Activated CD4-positive, alpha-beta memory T cell treated with anti-CD3 and anti-CD28 coated beads for 36 hours (primary cell): ENCODE results near the gene IQGAP3. TPM values are rescaled to one million over a fixed set of nuclear protein-coding genes. Genes with fewer than 3 reads are reported as not detected.

ENCODE experiments used
- CTCF ChIA-PET: fragments of 350-600 bp; sonication (Branson Sonifier 250); formaldehyde crosslinking; loops from one replicate; lab custom pipeline; 2021; ENCODE audit warnings: antibody characterized with exemption, inconsistent platforms; lab: Charles Lee
- POLR2A ChIA-PET: fragments of 350-600 bp; sonication (Branson Sonifier 250); formaldehyde crosslinking; loops from one replicate; lab custom pipeline; 2021; ENCODE audit warnings: antibody characterized with exemption; lab: Charles Lee
- DNase-seq: peaks from one replicate; pipeline ENCODE4 v3.0.0-alpha.2; 2020
- H3K27ac Mint-ChIP-seq: one replicate; pipeline ENCODE4 v1.8.0; 2021; ENCODE audit warnings: mixed read lengths
- H3K27me3 Mint-ChIP-seq: one replicate; pipeline ENCODE4 v1.8.0; 2021; ENCODE audit warnings: mixed read lengths
- H3K36me3 Mint-ChIP-seq: one replicate; pipeline ENCODE4 v1.8.0; 2021; ENCODE audit warnings: mixed read lengths
- H3K4me1 Mint-ChIP-seq: one replicate; pipeline ENCODE4 v1.8.0; 2021; ENCODE audit warnings: low read depth, mixed read lengths
- H3K4me3 Mint-ChIP-seq: one replicate; pipeline ENCODE4 v1.8.0; 2021; ENCODE audit warnings: mild to moderate bottlenecking, mixed read lengths
- H3K9me3 Mint-ChIP-seq: one replicate; pipeline ENCODE4 v1.8.0; 2021; ENCODE audit warnings: mixed read lengths
- intact Hi-C: fragments of 100-400 bp; cut with micrococcal nuclease; formaldehyde crosslinking; loops from one replicate; pipeline ENCODE4 v1.15.1; 2023
- total RNA-seq, 2 experiments: library from RNA; stranded (reverse); gene quantifications; one replicate each; pipeline ENCODE4 v1.2.3, GENCODE V29; 2021

IQGAP3 gene
- total RNA-seq, 2 experiments from 2014 or later, result 16.9 to 19.3 TPM

- no peak overlapping the region for H3K27ac Mint-ChIP-seq
- no peak for DNase-seq
- no peaks in the 10 kb centered on the region for H3K27me3 Mint-ChIP-seq
- POLR2A ChIA-PET, result interaction anchor here (0.6 kb wide), 1 partner anchor 288 kb away, joined by 3 read pairs; no protein-coding TSS in a partner anchor
- H3K4me1 Mint-ChIP-seq, result no peaks in the 10 kb centered on the region
- intact Hi-C loops, result no loop called here
- peaks cover 1% of the 10 kb centered on the region for H3K36me3 Mint-ChIP-seq
- CTCF ChIA-PET, result interaction anchor here (1.0 to 1.7 kb wide), 3 partner anchors 36 to 66 kb away, joined by 3 to 4 read pairs (median 3); no protein-coding TSS in a partner anchor
- H3K9me3 Mint-ChIP-seq, result no peaks in the 10 kb centered on the region
- no peak overlapping the region for H3K4me3 Mint-ChIP-seq
These were observed 35.3 kb downstream of the IQGAP3 start for GRCh38 chr1:156537027-156537426.

- Mint-ChIP-seq H3K27me3 (no peaks in the 10 kb centered on the region), H3K4me1 (no peaks in the 10 kb centered on the region), H3K36me3 (no peaks in the 10 kb centered on the region), H3K4me3 (no peak overlapping the region), H3K9me3 (no peaks in the 10 kb centered on the region), H3K27ac (no peak overlapping the region)
- DNase-seq, result no peak
- intact Hi-C loops, result no loop called here
- ChIA-PET POLR2A (no interaction called here), CTCF (interaction anchor here (0.8 kb wide), 1 partner anchor 89 kb away, joined by 3 read pairs; no protein-coding TSS in a partner anchor)
These were observed 37.8 kb downstream of the IQGAP3 start for GRCh38 chr1:156534424-156535060.

GRCh38 chr1:156533568-156534220 is 38.7 kb downstream of the IQGAP3 start:
- no peaks in the 10 kb centered on the region for H3K27me3 Mint-ChIP-seq
- ChIA-PET CTCF (interaction anchor here (0.6 kb wide), 1 partner anchor 601 kb away, joined by 3 read pairs; no protein-coding TSS in a partner anchor), POLR2A (no interaction called here)
- H3K27ac Mint-ChIP-seq, result no peak overlapping the region
- intact Hi-C loops, result no loop called here
- no peak overlapping the region for H3K4me3 Mint-ChIP-seq
- DNase-seq, result no peak
- H3K4me1 Mint-ChIP-seq, result peaks cover under 1% of the 10 kb centered on the region
- no peaks in the 10 kb centered on the region for H3K36me3 Mint-ChIP-seq
- no peaks in the 10 kb centered on the region for H3K9me3 Mint-ChIP-seq

- Mint-ChIP-seq H3K27ac (no peak overlapping the region), H3K4me3 (no peak overlapping the region), H3K36me3 (no peaks in the 10 kb centered on the region), H3K27me3 (no peaks in the 10 kb centered on the region), H3K4me1 (peaks cover 8% of the 10 kb centered on the region), H3K9me3 (no peaks in the 10 kb centered on the region)
- DNase-seq, result no peak
- CTCF ChIA-PET, result interaction anchor here (0.6 to 1.0 kb wide), 3 partner anchors 43 to 69 kb away, joined by 3 to 5 read pairs (median 3); partner anchors contain the start of gene GPATCH4
- intact Hi-C loops, result no loop called here
- POLR2A ChIA-PET, result interaction anchor here (0.7 kb wide), 1 partner anchor 16 kb away, joined by 3 read pairs; no protein-coding TSS in a partner anchor
These were observed 40.0 kb downstream of the IQGAP3 start for GRCh38 chr1:156532374-156532773.

- intact Hi-C loops, result no loop called here
- no peak for DNase-seq
- Mint-ChIP-seq H3K4me1 (peaks cover 16% of the 10 kb centered on the region), H3K4me3 (no peak overlapping the region), H3K27ac (no peak overlapping the region), H3K27me3 (no peaks in the 10 kb centered on the region), H3K36me3 (no peaks in the 10 kb centered on the region), H3K9me3 (no peaks in the 10 kb centered on the region)
- CTCF ChIA-PET, result interaction anchor here (1.4 kb wide), 1 partner anchor 84 kb away, joined by 3 read pairs; no protein-coding TSS in a partner anchor
- POLR2A ChIA-PET, result no interaction called here
These were observed 42.4 kb downstream of the IQGAP3 start for GRCh38 chr1:156530006-156530405.

- Mint-ChIP-seq H3K4me1 (peaks cover 27% of the 10 kb centered on the region), H3K27ac (no peak overlapping the region), H3K9me3 (no peaks in the 10 kb centered on the region), H3K4me3 (no peak overlapping the region), H3K27me3 (no peaks in the 10 kb centered on the region), H3K36me3 (no peaks in the 10 kb centered on the region)
- CTCF ChIA-PET, result interaction anchor here (1.4 kb wide), 1 partner anchor 83 kb away, joined by 3 read pairs; no protein-coding TSS in a partner anchor
- intact Hi-C loops, result no loop called here
- no peak for DNase-seq
- POLR2A ChIA-PET, result no interaction called here
These were observed 43.4 kb downstream of the IQGAP3 start for GRCh38 chr1:156528875-156529425.

GRCh38 chr1:156528231-156528630 is 44.1 kb downstream of the IQGAP3 start:
- intact Hi-C loops, result no loop called here
- no peak for DNase-seq
- CTCF ChIA-PET, result interaction anchor here (0.6 to 1.2 kb wide), 4 partner anchors 48 to 166 kb away, joined by 3 to 4 read pairs (median 3); no protein-coding TSS in a partner anchor
- POLR2A ChIA-PET, result no interaction called here
- H3K36me3 Mint-ChIP-seq, result no peaks in the 10 kb centered on the region
- H3K4me3 Mint-ChIP-seq, result no peak overlapping the region
- no peaks in the 10 kb centered on the region for H3K9me3 Mint-ChIP-seq
- H3K27ac Mint-ChIP-seq, result no peak overlapping the region
- no peaks in the 10 kb centered on the region for H3K27me3 Mint-ChIP-seq
- peaks cover 27% of the 10 kb centered on the region for H3K4me1 Mint-ChIP-seq

GRCh38 chr1:156527584-156527983 is 44.8 kb downstream of the IQGAP3 start:
- Mint-ChIP-seq H3K4me3 (no peak overlapping the region), H3K27me3 (no peaks in the 10 kb centered on the region), H3K36me3 (no peaks in the 10 kb centered on the region), H3K9me3 (no peaks in the 10 kb centered on the region), H3K27ac (no peak overlapping the region), H3K4me1 (peaks cover 27% of the 10 kb centered on the region)
- DNase-seq, result no peak
- CTCF ChIA-PET, result interaction anchor here (0.6 to 1.2 kb wide), 4 partner anchors 47 to 167 kb away, joined by 3 to 4 read pairs (median 3); no protein-coding TSS in a partner anchor
- intact Hi-C loops, result no loop called here
- POLR2A ChIA-PET, result no interaction called here

GRCh38 chr1:156525856-156526489 is 46.4 kb downstream of the IQGAP3 start:
- H3K36me3 Mint-ChIP-seq, result no peaks in the 10 kb centered on the region
- peaks cover 27% of the 10 kb centered on the region for H3K4me1 Mint-ChIP-seq
- DNase-seq, result no peak
- no peaks in the 10 kb centered on the region for H3K27me3 Mint-ChIP-seq
- no peak overlapping the region for H3K4me3 Mint-ChIP-seq
- no peaks in the 10 kb centered on the region for H3K9me3 Mint-ChIP-seq
- CTCF ChIA-PET, result interaction anchor here (0.8 to 3.1 kb wide), 4 partner anchors 40 to 98 kb away, joined by 3 to 16 read pairs (median 3); no protein-coding TSS in a partner anchor
- POLR2A ChIA-PET, result interaction anchor here (2.7 kb wide), 1 partner anchor 25 kb away, joined by 12 read pairs; the partner anchor contains the start of gene MEF2D
- intact Hi-C loops, result no loop called here
- H3K27ac Mint-ChIP-seq, result no peak overlapping the region

GRCh38 chr1:156525071-156525501 is 47.3 kb downstream of the IQGAP3 start:
- intact Hi-C loops, result no loop called here
- no peaks in the 10 kb centered on the region for H3K36me3 Mint-ChIP-seq
- CTCF ChIA-PET, result interaction anchor here (0.8 to 3.1 kb wide), 7 partner anchors 24 to 140 kb away, joined by 3 to 16 read pairs (median 3); no protein-coding TSS in a partner anchor
- no peak for DNase-seq
- H3K4me3 Mint-ChIP-seq, result no peak overlapping the region
- H3K9me3 Mint-ChIP-seq, result no peaks in the 10 kb centered on the region
- POLR2A ChIA-PET, result interaction anchor here (2.7 kb wide), 1 partner anchor 24 kb away, joined by 12 read pairs; the partner anchor contains the start of gene MEF2D
- H3K27ac Mint-ChIP-seq, result no peak overlapping the region
- peaks cover 27% of the 10 kb centered on the region for H3K4me1 Mint-ChIP-seq
- no peaks in the 10 kb centered on the region for H3K27me3 Mint-ChIP-seq

- H3K27me3 Mint-ChIP-seq, result no peaks in the 10 kb centered on the region
- POLR2A ChIA-PET, result interaction anchor here (2.7 kb wide), 1 partner anchor 23 kb away, joined by 12 read pairs; the partner anchor contains the start of gene MEF2D
These were observed 47.9 kb downstream of the IQGAP3 start for GRCh38 chr1:156524481-156524869.

More at GRCh38 chr1:156524481-156524869, 47.9 kb downstream of the IQGAP3 start:
- peak; percentile 22 for DNase-seq
- H3K9me3 Mint-ChIP-seq, result no peaks in the 10 kb centered on the region
- no peak overlapping the region for H3K27ac Mint-ChIP-seq
- no peak overlapping the region for H3K4me3 Mint-ChIP-seq
- intact Hi-C loops, result no loop called here
- peaks cover 27% of the 10 kb centered on the region for H3K4me1 Mint-ChIP-seq
- no peaks in the 10 kb centered on the region for H3K36me3 Mint-ChIP-seq
- CTCF ChIA-PET, result interaction anchor here (1.4 to 3.1 kb wide), 5 partner anchors 23 to 139 kb away, joined by 3 to 16 read pairs (median 6); no protein-coding TSS in a partner anchor
